OCI-LY3 (cell line): ENCODE data around the gene GABRQ.
"Not testable (repeated sequence)": the region's sequence is repeated elsewhere in the genome, so short reads cannot be mapped to it uniquely, and the experiment has no call there.

ENCODE experiments used
- CTCF ChIP-seq: fragments of 200-600, 300-600 bp; sonication (generic); IDR thresholded peaks from 2 replicates; pipeline ENCODE4 v1.5.1; 2014; ENCODE audit warnings: antibody characterized with exemption, low read length, low read depth
- EZH2phosphoT487 ChIP-seq: fragments of 200-600 bp; shearing (Covaris generic); IDR thresholded peaks from 2 replicates; pipeline ENCODE4 v1.6.1; 2018; ENCODE audit warnings: antibody characterized with exemption, mixed run types, low read depth

GRCh38 chrX:152706500-152706899, 68.8 kb downstream of the GABRQ start:
- not testable (repeated sequence) for TF ChIP-seq CTCF, EZH2phosphoT487
